GM21526 (cell line): ENCODE results near the gene EVI5L.
"Not testable (repeated sequence)": the region's sequence is repeated elsewhere in the genome, so short reads cannot be mapped to it uniquely, and the experiment has no call there.

ENCODE experiments used
- ATAC-seq: cut with Tn5 transposase; IDR thresholded peaks from one replicate; pipeline ENCODE4 v1.9.1; 2021; ENCODE audit warnings: moderate library complexity; ENCODE audit not compliant: unreplicated experiment, low FRiP score

The EVI5L gene

DNA sequence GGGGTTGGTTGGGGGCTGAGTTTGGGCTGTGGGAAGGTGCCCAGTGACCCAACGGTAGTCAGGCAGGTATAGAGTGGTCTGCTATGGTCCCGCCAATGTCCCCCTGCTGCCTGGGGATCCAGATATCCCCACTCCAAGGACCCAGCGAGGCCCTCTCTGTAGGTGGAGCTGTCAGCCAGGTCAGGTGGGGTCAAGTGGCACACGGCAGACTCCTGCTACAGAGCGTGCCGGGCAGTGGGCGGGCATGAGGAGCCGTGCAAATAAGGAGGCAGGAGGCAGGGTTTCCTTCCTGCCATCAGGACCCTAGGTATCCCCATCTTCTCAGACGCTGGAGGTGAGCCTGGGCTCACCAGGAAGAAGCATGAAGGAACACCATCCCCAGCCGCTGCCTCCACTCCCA is 14.9 kb downstream of the EVI5L start:
- ATAC-seq = no peak

DNA sequence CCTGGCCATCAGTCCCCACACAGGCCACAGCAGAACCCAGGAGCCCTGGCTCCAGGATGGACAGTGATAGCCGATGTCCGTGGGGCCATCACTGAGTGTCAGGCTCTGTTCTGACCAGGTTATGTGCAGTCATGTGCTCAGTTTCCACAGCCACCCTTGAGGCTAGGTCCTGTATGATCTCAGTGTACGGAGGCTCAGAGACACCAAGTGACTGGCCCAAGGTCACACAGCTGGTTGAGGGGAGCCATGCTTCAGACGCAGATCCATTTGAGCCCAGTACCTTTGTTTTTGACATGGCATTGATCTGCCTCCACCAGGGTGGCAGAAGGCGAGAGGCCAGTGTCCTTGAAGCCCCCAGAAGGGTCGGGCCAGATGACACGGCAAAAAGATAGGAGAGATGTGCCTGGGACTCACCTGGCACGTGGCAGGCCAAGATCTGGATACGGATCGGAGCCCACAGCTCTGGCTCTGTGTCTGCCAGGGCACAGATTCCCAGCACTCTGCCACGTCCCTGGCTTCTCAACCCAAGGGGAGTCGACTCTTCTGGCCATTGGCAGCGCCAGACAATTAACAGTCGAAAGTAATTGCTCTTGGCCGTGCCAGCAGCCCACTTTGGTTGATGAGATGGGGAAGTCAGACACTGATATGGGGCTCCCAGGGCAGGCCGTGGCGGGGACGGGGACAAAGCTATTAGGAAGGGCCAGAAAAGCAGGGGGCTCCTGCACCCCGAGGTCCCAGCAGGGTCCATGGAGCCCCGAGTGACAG is 15.6 kb downstream of the EVI5L start:
- ATAC-seq = no peak

DNA sequence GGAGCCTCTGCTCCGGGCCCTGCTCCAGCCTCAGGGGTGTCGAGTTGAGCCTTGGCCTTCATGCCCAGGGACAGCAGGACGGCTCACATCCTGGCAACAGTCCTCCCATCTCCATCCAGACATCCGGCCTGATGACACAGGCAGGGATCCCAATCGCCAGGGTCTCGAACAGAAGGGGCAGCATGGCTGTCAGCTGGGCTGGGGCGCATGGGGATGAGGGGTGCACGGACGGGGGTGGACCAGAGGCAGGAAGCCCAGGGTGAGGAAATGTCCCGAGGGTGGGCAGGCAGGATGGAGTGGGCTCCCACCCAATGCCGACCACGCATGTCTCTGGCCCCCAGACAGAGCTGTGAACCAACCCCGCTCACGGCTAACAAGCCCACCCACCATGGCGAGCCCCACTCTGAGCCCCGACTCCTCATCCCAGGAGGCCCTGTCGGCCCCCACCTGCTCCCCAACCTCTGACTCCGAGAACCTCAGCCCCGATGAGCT is 16.2 kb downstream of the EVI5L start:
- no peak for ATAC-seq

DNA sequence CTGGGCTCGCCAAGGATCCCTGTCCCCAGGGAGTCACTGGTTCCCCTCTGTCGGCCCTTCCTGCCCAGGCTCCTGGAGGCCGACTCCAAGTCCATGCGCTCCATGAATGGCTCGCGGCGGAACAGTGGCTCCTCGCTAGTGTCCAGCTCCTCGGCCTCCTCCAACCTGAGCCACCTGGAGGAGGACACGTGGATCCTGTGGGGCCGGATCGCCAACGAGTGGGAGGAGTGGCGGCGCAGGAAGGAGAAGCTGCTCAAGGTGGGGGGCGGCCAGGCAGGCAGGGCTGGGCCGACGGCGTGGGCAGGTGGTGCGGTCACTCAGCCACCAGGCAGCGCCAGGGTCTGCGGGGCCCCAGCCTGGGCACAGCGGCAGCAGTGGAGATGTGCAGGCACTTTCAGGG is 17.6 kb downstream of the EVI5L start:
- no peak for ATAC-seq

DNA sequence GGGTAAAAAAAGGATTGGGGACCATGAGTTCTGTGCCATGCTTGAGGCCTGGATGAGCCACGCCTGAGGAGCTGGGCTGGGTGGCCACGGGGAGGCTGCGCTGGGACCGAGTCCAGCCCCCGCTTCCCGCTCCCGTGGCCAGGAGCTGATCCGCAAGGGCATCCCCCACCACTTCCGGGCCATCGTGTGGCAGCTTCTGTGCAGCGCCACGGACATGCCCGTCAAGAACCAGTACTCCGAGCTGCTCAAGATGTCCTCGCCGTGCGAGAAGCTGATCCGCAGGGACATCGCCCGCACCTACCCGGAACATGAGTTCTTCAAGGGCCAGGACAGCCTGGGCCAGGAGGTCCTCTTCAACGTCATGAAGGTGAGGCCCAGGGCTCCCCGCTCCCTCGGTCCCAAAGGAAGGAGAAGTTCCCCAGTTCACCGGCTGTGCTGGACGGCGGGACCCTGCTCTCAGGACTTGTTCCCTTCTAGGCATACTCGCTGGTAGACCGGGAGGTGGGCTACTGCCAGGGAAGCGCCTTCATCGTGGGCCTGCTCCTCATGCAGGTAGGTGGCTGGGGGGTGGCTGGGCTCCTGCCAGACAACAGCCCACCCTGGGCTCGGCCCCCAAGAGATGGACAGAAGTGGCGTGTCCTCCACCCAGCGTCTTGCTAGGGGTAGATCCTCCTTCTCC is 18.9 kb downstream of the EVI5L start:
- no peak for ATAC-seq

DNA sequence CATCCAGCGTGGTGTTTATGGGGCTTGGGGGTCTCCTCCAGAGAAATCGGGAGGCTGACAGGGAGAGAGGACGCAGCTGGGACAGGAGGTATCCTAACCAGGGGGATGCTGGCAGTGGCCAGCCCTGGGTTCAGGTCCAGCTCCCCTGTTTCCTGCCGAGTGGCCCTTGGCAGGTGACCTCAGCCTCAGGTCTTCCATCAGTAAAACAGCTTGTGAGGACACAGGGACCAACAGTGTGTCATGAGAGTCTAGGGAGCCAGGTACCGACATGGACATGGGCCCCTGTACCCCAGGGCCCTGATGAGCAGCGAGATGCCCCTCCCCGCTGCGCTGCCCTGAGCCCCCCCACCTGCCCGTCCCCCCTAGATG is 19.6 kb downstream of the EVI5L start:
- ATAC-seq = no peak

DNA sequence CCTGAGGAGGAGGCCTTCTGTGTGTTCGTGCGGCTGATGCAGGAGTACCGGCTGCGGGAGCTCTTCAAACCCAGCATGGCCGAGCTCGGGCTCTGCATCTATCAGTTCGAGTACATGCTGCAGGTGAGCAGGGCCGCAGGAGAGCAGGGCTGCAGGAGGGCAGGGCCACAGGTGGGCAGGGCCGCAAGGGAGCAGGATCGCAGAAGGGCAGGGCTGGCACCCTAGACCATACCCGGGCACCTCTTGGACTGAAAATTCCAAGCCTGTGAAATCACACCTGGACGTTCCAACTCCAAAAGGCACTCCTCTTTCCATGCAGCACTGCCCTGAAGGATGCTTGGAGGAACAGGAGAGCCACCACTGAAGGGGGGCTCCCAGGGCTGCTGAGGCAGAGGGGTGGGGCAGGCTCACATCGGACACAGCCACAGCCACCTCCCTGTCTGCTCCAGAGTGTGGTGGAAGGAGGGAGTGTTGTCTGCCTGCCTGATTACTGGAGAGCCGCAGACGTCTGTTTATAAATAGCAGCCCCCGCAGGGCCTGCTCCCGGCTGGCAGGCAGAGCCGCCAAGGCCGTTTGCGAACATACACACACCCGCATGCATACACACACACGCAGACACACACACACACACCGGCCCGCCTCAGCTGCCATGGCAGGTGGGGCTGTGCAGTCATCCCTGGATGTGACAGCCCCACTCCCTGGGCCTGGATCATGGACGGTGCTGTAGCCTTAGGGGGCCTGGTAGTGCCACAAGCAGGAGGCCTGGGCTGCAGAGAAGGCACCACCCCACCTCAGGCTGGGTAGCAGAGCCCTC is 20.2 kb downstream of the EVI5L start:
- ATAC-seq = no peak

DNA sequence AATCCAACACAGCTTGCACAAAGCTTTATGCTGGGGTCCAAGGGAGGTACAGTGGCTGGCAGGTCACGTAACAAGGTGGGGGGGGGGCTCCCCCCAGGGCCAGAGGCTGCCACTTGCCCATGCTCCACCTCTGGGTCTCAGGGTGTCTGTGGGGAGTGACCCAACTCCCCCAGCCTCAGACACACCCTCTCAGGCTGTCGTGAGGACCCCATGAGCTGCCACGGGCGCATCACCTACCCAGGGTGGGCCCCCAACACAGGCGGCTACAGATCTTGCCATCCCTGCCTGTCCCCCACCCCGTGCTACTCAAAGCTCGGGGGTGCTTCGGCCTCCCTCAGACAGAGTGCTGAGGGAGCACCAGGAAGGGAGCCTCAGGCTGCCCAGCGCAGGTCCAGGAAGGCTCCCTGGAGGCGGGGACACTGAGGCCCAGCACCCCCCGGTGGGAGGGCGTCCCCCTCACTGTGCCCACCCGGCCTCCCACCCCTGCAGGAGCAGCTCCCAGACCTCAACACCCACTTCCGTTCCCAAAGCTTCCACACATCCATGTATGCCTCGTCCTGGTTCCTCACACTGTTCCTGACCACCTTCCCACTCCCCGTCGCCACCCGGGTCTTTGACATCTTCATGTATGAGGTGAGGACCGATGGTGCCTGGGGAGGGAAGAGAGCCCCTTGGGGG is 21.1 kb downstream of the EVI5L start:
- ATAC-seq = no peak

DNA sequence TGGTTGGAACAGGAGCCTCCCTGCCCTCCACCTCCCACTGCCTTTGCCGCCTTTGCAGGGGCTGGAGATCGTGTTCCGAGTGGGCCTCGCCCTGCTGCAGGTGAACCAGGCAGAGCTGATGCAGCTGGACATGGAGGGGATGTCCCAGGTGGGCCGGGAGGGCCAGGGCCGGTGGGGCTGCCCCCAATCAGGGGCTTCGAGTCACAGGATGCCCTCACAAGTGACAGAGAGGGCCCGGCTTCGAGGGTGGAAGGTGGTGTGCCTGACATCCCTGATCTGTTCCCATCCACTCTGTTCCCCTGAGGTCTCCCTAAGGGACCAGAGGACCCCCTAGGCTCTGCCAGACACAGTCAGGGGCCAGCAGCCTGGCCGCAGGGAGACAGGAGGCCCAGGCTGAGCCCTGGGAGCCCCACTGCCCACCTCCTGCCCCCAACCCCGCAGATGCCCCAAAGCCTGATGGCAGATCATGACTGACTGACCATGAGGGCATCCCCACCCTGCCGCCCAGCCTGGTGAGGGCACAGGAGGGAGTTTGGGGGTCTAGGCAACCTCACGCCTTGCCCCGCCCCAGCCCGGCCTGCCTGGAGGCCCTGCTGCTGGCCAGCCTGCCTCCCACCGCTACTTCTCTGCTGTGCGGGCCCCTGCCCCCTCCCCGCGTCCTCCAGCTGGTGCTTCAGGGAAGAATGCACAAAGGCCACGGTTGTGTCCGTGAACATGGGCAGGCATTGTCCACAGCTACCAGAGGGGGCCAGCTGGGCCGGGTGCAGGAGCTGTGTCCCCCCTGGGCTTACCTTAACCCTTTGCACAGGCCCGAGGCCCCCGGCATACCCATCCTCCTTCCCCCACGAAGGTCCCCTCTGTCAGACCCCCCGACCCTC is 21.8 kb downstream of the EVI5L start:
- no peak for ATAC-seq

DNA sequence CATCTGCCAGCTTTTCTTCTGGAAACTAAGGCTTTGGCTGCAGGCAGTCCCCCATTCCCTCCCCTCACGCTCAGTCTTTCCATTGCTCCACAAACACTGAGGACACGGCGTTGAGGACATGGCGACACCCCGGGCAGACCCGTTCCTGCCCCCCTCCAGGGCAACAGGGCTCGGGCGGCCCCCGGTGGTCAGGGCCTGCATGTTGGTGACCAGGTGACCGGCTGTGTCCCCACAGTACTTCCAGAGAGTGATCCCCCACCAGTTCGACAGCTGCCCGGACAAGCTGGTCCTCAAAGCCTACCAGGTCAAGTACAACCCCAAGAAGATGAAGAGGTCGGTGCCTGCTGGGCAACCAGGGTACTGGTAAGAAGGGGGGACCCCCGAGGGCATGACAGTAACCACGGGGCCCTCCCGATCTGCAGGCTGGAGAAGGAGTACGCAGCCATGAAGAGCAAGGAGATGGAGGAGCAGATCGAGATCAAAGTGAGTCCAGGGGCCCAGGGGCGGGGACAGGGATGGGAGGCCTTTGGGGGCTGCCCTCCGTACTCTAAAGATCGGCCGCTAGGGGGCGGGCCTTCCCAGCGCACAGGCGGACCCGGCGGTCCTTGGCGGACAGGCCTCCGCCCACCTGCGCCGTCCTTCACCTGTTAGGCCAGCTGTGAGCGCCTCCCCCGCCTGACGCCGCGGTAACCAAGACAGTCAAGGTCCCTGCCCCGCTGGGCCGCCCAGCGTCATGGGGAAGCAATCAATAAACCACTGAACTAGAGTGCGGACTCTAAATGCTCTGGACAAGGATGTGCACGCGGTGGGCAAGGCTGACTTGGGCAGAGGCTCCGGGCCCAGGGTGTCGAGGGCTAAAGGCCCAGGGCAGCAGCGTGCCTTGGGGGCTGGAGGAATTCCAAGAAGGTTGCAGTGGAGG is 23.1 kb downstream of the EVI5L start:
- ATAC-seq = peak; percentile 46

DNA sequence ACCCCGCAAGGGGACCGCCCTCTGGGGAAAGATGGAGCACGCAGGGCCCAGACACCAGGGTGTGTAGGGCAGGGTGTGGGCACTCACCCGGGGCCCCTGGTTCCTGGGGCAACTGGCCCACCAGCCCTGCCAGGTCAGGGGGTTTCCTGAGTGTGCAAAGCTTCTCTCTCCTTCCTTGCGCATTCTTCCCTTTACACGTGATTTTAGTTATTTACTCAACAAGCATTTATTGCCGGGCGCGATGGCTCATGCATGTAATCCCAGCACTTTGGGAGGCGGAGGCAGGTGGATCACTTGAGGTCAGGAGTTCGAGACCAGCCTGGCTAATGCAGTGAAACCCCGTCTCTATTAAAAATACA is 23.7 kb downstream of the EVI5L start:
- ATAC-seq = no peak

DNA sequence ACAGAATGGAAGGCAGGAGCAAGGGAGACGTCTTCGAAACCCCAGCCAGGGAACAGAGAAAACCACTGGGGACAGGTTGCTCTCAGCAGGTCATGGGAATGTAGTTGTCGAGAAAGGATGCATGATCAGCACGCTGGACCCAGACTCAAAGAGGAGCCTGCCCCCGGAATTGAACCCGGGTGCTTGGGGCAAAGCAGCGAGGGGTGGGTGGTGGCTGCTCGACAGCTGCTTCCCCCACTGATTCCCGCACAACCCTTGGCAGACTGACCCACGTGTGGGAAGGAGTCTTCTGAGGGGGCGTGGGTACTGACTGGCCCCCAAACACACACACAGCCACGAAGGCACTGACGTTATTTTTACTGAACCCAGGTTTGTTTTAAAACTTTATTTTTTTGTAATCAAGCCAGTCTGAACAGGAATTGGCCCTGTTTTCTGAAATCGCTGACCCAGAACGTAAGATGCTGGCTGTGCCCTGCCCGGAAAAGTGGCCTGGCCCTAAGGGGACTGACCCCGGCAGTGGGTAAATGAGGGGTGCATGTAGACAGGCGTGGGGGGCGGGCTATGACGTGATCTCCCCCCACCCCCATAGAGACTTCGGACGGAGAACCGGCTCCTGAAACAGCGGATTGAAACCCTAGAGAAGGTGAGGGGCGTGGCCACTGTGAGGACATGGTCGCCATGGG is 25.5 kb downstream of the EVI5L start:
- no peak for ATAC-seq

DNA sequence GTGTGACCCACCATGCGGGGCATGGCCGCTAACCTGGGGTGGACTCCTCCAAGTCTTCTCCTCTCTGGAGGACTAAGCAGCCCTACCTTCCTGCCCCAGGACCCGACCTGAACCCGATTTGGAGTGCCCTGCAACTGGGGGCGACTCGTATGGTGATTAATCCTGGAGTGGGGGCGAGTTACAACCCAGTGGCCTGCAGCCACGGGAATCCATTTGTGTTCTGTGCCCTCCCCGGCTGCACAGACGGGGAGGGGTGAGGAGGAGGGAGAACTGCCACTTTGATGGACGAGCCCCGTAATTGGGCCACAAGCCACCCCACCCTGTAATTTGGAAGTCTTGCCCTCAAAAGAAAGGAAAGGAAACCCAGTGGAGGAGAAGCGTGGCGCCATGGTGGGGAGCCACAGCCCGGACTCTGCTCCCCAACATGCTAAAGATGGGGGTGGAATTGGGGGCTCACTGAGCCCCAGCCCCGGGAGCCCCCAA is 26.1 kb downstream of the EVI5L start:
- ATAC-seq = no peak

DNA sequence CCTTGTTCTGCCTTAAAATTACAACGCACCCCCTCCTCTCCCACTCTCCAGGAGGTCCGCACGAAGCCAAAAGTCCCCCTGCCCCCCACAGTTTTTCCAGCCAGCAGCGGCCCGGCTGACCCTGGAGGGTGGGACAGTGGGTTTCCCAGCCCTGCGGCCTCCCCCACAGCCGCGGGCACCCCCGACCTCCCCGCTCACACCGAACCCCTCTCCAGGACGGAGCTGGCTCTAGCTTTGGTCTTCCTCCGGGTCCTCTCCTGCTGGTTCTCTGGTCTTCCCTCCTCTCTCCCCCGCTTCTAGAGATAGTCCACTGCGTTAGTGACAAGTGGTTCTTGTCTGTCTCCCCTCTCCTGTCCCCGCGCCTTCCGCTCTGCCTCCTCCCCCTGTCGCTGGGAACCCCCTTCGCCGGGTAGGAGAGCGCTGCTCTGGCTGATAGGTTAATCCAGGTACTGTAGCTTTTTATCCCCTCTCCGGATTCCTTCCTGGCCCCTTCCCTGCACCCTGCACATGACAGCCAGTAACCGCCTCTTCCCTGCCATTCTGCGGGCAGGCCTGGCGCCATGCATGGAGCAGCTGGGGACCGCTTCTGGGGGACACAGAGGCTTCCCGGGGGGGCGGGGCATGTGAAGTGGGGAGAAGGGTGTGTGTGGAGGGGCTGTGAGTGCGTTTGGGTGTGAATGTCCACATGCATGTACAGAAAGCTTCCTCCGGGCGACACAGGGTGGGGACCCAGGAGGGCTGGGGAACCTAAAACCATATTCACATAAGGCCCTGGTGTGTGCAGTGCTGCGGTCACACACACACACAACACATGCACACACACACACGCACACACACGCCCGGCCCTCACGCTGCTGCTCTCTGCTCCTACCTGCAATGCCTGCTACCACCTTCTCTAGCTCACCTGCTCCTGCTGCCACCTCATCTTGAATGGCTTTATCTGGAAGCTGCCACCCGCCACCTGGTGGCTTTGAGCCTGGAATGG is 27.0 kb downstream of the EVI5L start:
- ATAC-seq = no peak

DNA sequence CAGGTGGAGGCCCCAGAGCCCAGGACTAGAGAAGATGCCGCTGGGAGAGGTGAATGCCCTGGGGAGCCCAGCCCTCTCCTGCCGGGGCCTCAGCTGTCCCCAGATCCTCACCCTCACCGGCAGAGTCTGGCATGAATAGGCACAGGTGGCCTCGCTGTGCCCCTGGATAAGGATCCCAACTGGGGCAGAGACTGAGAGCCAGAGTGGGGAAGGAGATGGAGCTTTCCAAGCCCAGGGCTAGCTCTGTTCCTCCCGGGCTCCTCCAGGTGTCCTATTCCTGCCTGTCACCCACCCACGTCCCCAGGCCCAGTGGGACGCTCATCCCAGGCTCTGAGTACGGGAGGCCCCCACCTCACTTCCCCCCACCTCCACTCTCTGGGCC is 27.7 kb downstream of the EVI5L start:
- ATAC-seq = no peak

DNA sequence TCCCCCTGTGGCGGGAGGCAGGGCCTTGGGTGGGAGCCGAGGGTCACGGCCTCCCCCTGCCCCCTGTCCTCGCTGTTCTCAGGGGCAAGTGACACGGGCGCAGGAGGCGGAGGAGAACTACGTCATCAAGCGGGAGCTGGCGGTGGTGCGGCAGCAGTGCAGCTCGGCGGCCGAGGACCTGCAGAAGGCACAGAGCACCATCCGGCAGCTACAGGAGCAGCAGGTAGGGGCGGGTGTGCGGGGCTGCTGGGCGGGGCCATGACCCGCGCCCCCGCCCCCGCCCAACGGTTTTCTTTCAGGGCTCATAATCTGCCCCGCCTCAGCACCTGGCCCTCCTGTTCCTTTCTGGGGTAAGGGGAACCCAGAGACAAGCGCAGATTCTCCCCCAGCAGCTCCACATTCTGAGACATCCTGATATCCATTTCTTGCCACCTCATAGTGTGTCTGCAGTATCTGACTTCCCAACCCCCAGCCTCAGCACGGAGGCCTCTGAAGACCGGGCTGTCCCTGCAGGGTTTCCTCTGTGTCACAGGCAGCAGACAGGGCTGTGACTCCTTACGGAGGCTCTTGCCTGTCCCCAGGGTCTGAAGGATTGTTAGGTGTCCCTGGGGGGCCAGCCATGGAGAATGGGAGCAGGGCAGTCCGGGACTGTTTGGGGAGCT is 28.2 kb downstream of the EVI5L start:
- ATAC-seq = no peak

DNA sequence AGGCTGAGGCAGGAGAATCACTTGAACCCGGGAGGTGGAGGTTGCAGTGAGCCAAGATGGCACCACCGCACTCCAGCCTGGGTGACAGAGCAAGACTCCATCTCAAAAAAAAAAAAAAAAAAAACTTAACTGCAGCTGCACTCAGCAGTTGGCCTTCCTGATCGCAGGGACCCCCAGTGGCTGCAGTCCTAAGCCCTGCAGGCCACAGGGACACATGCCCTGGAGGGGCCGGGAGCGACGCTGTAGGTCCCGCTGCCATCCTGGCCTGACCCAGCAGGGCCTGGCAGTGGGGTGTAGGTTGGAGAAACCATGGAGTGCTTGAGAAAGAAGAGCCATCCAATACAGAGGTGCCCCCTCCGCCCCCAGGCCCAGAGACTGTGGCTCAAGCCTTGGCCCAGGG is 29.1 kb downstream of the EVI5L start:
- not testable (repeated sequence) for ATAC-seq
